OCI-LY3 (cell line): ENCODE measurements around the gene PGAP3.

Source experiments
- EZH2phosphoT487 ChIP-seq: fragments of 200-600 bp; shearing (Covaris generic); IDR thresholded peaks from 2 replicates; pipeline ENCODE4 v1.6.1; 2018; ENCODE audit warnings: antibody characterized with exemption, mixed run types, low read depth
- TF ChIP-seq, protein P1 (sequence below): fragments of 200-600, 300-600 bp; sonication (generic); IDR thresholded peaks from 2 replicates; pipeline ENCODE4 v1.5.1; 2014; ENCODE audit warnings: antibody characterized with exemption, low read length, low read depth

DNA sequence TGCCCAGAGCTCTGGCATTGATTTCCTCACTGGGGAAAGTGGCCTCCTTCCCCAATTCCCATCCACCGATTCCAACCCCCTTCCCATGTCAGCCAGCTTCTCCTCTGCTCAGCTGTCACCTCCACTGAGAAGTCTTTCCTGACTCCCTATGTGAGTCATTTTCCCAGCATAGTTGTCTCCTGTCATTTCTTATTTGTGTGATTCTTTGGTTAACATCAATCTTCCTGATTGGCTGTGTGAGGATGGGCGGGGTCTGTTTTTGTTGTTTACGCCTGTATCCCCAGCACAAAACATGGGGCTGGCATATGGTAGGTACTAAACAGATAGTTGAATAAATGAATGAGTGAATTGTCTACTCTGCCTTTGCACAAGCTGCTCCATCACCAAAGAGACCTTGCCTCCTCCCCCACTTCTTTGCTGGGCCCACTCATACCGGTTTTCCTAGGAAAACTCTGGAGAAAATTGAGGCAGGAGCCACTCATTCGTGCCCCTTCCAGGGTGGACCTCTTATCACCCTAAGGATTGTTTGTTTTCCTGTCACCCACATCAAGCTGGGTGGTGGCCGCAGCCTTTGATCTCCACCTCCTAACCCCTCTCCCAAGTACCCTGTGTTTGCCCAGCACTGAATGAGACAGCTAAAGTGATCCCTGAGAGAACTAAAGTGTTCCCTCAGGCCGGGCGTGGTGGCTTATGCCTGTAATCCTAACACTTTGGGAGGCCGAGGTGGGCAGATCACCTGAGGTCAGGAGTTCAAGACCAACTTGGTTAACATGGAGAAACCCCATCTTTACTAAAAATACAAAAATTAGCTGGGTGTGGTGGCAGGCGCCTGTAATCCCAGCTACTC, 48.7 kb upstream of the PGAP3 start:
- TF ChIP-seq, protein P1, sequence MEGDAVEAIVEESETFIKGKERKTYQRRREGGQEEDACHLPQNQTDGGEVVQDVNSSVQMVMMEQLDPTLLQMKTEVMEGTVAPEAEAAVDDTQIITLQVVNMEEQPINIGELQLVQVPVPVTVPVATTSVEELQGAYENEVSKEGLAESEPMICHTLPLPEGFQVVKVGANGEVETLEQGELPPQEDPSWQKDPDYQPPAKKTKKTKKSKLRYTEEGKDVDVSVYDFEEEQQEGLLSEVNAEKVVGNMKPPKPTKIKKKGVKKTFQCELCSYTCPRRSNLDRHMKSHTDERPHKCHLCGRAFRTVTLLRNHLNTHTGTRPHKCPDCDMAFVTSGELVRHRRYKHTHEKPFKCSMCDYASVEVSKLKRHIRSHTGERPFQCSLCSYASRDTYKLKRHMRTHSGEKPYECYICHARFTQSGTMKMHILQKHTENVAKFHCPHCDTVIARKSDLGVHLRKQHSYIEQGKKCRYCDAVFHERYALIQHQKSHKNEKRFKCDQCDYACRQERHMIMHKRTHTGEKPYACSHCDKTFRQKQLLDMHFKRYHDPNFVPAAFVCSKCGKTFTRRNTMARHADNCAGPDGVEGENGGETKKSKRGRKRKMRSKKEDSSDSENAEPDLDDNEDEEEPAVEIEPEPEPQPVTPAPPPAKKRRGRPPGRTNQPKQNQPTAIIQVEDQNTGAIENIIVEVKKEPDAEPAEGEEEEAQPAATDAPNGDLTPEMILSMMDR = no peak
- no peak for TF ChIP-seq EZH2phosphoT487
